Skeletal muscle tissue (tissue), 4 donors: Measurements from ENCODE around the gene COA5. TPM values are rescaled to one million over a fixed set of nuclear protein-coding genes. Genes with fewer than 3 reads are reported as not detected.

Experiments
- H3K27ac ChIP-seq: one replicate; pipeline ENCODE4 v1.7.0; 2013; ENCODE audit warnings: mild to moderate bottlenecking, low read depth, low read length, inconsistent platforms
- H3K27me3 ChIP-seq, 3 donors: one replicate each; pipeline ENCODE4 v1.7.0; 2013; ENCODE audit warnings: low read length in 3 of 3; ENCODE audit not compliant: control insufficient read depth in 3 of 3, insufficient read depth in 3 of 3
- H3K36me3 ChIP-seq, 3 donors: one replicate each; pipeline ENCODE4 v1.7.0; 2013; ENCODE audit warnings: low read length in 3 of 3; ENCODE audit not compliant: control insufficient read depth in 3 of 3, insufficient read depth in 3 of 3
- H3K4me1 ChIP-seq, 3 donors: one replicate each; pipeline ENCODE4 v1.7.0; 2013; ENCODE audit warnings: low read length in 3 of 3, mild to moderate bottlenecking in 3 of 3; ENCODE audit not compliant: control insufficient read depth in 3 of 3, insufficient read depth in 3 of 3
- H3K4me3 ChIP-seq, 3 donors: one replicate each; pipeline ENCODE4 v1.7.0; 2013; ENCODE audit warnings: low read length in 3 of 3
- H3K9ac ChIP-seq, 3 donors: one replicate each; pipeline ENCODE4 v1.7.0; 2013; ENCODE audit warnings: low read length in 3 of 3, mild to moderate bottlenecking in 3 of 3, moderate library complexity in 2 of 3, low read depth in 1 of 3
- H3K9me3 ChIP-seq, 3 donors: one replicate each; pipeline ENCODE4 v1.7.0; 2013; ENCODE audit warnings: low read length in 3 of 3; ENCODE audit not compliant: control insufficient read depth in 3 of 3
- total RNA-seq: library from RNA; depleted of rRNA; stranded (reverse); fragments of >200 nt; gene quantifications from one replicate; pipeline ENCODE4 v1.2.3, GENCODE V29; 2014
- donor health status: Osteomylitis.

The COA5 gene
- total RNA-seq, 1 donor from 2014 or later: 26.6 TPM

- Histone ChIP-seq H3K36me3 (peaks cover 12 to 24% (median 16%) of the 10 kb centered on the region in 3 donors), H3K9me3 (no peaks in the 10 kb centered on the region), H3K9ac (no peak overlapping the region), H3K4me3 (no peak overlapping the region), H3K27ac (no peak overlapping the region), H3K27me3 (no peaks in the 10 kb centered on the region), H3K4me1 (no peaks in the 10 kb centered on the region)
Observed at GRCh38 chr2:98637401-98638147, 29.3 kb upstream of the COA5 start.

- no peak overlapping the region for H3K27ac ChIP-seq
- no peaks in the 10 kb centered on the region for H3K4me1 ChIP-seq
- H3K36me3 ChIP-seq: peaks cover 17 to 21% (median 18%) of the 10 kb centered on the region in 3 donors
Observed at GRCh38 chr2:98634406-98635092, 26.2 kb upstream of the COA5 start.

GRCh38 chr2:98632351-98632750 is 24.0 kb upstream of the COA5 start:
- H3K4me3 ChIP-seq: no peak overlapping the region
- H3K36me3 ChIP-seq: peaks cover 12 to 19% (median 17%) of the 10 kb centered on the region in 3 donors
- no peaks in the 10 kb centered on the region for H3K9me3 ChIP-seq
- no peaks in the 10 kb centered on the region for H3K27me3 ChIP-seq
- H3K27ac ChIP-seq: no peak overlapping the region
- H3K4me1 ChIP-seq: no peaks in the 10 kb centered on the region
- H3K9ac ChIP-seq: no peak overlapping the region

More at GRCh38 chr2:98634406-98635092, 26.2 kb upstream of the COA5 start:
- no peaks in the 10 kb centered on the region for H3K9me3 ChIP-seq
- no peak overlapping the region for H3K4me3 ChIP-seq
- no peak overlapping the region for H3K9ac ChIP-seq
- H3K27me3 ChIP-seq: no peaks in the 10 kb centered on the region

- Histone ChIP-seq H3K27ac (no peak overlapping the region), H3K27me3 (no peaks in the 10 kb centered on the region), H3K4me3 (no peak overlapping the region), H3K9me3 (no peaks in the 10 kb centered on the region), H3K4me1 (no peaks in the 10 kb centered on the region), H3K9ac (no peak overlapping the region), H3K36me3 (peaks cover 4 to 21% (median 9%) of the 10 kb centered on the region in 3 donors)
Observed at GRCh38 chr2:98623657-98624056, 15.3 kb upstream of the COA5 start.

GRCh38 chr2:98617149-98617548 is 8.8 kb upstream of the COA5 start:
- no peak overlapping the region for H3K27ac ChIP-seq
- no peaks in the 10 kb centered on the region for H3K4me1 ChIP-seq
- H3K9ac ChIP-seq: no peak overlapping the region
- H3K27me3 ChIP-seq: no peaks in the 10 kb centered on the region
- H3K36me3 ChIP-seq: peaks cover 41 to 64% (median 61%) of the 10 kb centered on the region in 3 donors
- H3K9me3 ChIP-seq: no peaks in the 10 kb centered on the region
- no peak overlapping the region for H3K4me3 ChIP-seq

GRCh38 chr2:98615481-98615880 is 7.2 kb upstream of the COA5 start:
- Histone ChIP-seq H3K9me3 (no peaks in the 10 kb centered on the region), H3K36me3 (peaks cover 37 to 63% (median 63%) of the 10 kb centered on the region in 3 donors), H3K9ac (no peak overlapping the region), H3K4me1 (peaks cover 2 to 8% (median 6%) of the 10 kb centered on the region in 3 donors), H3K27me3 (no peaks in the 10 kb centered on the region), H3K4me3 (no peak overlapping the region), H3K27ac (no peak overlapping the region)

GRCh38 chr2:98614024-98614739 is 5.9 kb upstream of the COA5 start:
- no peaks in the 10 kb centered on the region for H3K9me3 ChIP-seq
- H3K4me1 ChIP-seq: peaks cover 14 to 21% (median 19%) of the 10 kb centered on the region in 3 donors
- no peak overlapping the region for H3K4me3 ChIP-seq
- no peaks in the 10 kb centered on the region for H3K27me3 ChIP-seq
- H3K36me3 ChIP-seq: peaks cover 37 to 70% (median 68%) of the 10 kb centered on the region in 3 donors
- no peak overlapping the region for H3K27ac ChIP-seq
- no peak overlapping the region for H3K9ac ChIP-seq

GRCh38 chr2:98608962-98609604 is 771 bp upstream of the COA5 start:
- H3K9ac ChIP-seq: peak overlapping the region; percentile 97 to 99 (median 97)
- H3K9me3 ChIP-seq: no peaks in the 10 kb centered on the region
- H3K4me3 ChIP-seq: peak overlapping the region; percentile 87 to 99 (median 92)
- no peaks in the 10 kb centered on the region for H3K27me3 ChIP-seq
- H3K27ac ChIP-seq: peak overlapping the region; percentile 98
- H3K36me3 ChIP-seq: peaks cover 14 to 35% (median 28%) of the 10 kb centered on the region in 3 donors
- H3K4me1 ChIP-seq: peaks cover 38 to 62% (median 50%) of the 10 kb centered on the region in 3 donors

GRCh38 chr2:98607741-98608115 is 584 bp downstream of the COA5 start:
- Histone ChIP-seq H3K36me3 (peaks cover 5 to 27% (median 20%) of the 10 kb centered on the region in 3 donors), H3K9me3 (no peaks in the 10 kb centered on the region), H3K4me1 (peaks cover 38 to 62% (median 50%) of the 10 kb centered on the region in 3 donors)

More at GRCh38 chr2:98607741-98608115, 584 bp downstream of the COA5 start:
- H3K4me3 ChIP-seq: peak overlapping the region; percentile 87 to 99 (median 92)
- H3K9ac ChIP-seq: peak overlapping the region; percentile 97 to 99 (median 97)
- no peaks in the 10 kb centered on the region for H3K27me3 ChIP-seq
- H3K27ac ChIP-seq: peak overlapping the region; percentile 98
